OCI-LY1 (cell line): ENCODE data around the gene POLR2E.

ENCODE experiments used
- CTCF ChIP-seq: fragments of 200-600 bp; sonication (generic), shearing (Covaris generic); IDR thresholded peaks from 2 replicates; pipeline ENCODE4 v1.5.1; 2017; ENCODE audit warnings: mild to moderate bottlenecking, antibody characterized with exemption, low read length, moderate library complexity, mixed read lengths
- EZH2 ChIP-seq: fragments of 200-600 bp; sonication (generic), shearing (Covaris generic); IDR thresholded peaks from 2 replicates; pipeline ENCODE4 v1.8.0; 2017; ENCODE audit warnings: borderline replicate concordance, mixed run types, mild to moderate bottlenecking, antibody characterized with exemption, low read length, moderate library complexity, mixed read lengths

GRCh38 chr19:1058112-1058511 lies 37.1 kb downstream of the POLR2E start:
- TF ChIP-seq CTCF, result no peak
- no peak for TF ChIP-seq EZH2
